ENCODE results near the gene FBXW5.

The FBXW5 gene

GRCh38 chr9:136985853-136986252 is 41.3 kb upstream of the FBXW5 start:
- no peak for DNase-seq (ENCODE audit: low read depth)
- TF ChIP-seq, protein P1, sequence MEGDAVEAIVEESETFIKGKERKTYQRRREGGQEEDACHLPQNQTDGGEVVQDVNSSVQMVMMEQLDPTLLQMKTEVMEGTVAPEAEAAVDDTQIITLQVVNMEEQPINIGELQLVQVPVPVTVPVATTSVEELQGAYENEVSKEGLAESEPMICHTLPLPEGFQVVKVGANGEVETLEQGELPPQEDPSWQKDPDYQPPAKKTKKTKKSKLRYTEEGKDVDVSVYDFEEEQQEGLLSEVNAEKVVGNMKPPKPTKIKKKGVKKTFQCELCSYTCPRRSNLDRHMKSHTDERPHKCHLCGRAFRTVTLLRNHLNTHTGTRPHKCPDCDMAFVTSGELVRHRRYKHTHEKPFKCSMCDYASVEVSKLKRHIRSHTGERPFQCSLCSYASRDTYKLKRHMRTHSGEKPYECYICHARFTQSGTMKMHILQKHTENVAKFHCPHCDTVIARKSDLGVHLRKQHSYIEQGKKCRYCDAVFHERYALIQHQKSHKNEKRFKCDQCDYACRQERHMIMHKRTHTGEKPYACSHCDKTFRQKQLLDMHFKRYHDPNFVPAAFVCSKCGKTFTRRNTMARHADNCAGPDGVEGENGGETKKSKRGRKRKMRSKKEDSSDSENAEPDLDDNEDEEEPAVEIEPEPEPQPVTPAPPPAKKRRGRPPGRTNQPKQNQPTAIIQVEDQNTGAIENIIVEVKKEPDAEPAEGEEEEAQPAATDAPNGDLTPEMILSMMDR (IDR thresholded peaks at IDR 0.05; ENCODE audit: control insufficient read depth, extremely low read depth, insufficient read depth): no peak
- H3K4me3 ChIP-seq (ENCODE audit: low read depth, low read length): no peak overlapping the region

- TF ChIP-seq, protein P1 (IDR thresholded peaks at IDR 0.05; ENCODE audit: control insufficient read depth, extremely low read depth, insufficient read depth): no peak
- H3K4me3 ChIP-seq (ENCODE audit: low read depth, low read length): no peak overlapping the region
These were observed 40.6 kb upstream of the FBXW5 start for GRCh38 chr9:136985027-136985602.

GRCh38 chr9:136984464-136985026 is 40.0 kb upstream of the FBXW5 start:
- DNase-seq (ENCODE audit: low read depth): no peak
- no peak overlapping the region for H3K4me3 ChIP-seq (ENCODE audit: low read depth, low read length)
- TF ChIP-seq, protein P1 (IDR thresholded peaks at IDR 0.05; ENCODE audit: control insufficient read depth, extremely low read depth, insufficient read depth): no peak

More at GRCh38 chr9:136985027-136985602, 40.6 kb upstream of the FBXW5 start:
- DNase-seq (ENCODE audit: low read depth): no peak

GRCh38 chr9:136983656-136984314 is 39.2 kb upstream of the FBXW5 start:
- H3K4me3 ChIP-seq (ENCODE audit: low read depth, low read length): no peak overlapping the region
- TF ChIP-seq, protein P1 (IDR thresholded peaks at IDR 0.05; ENCODE audit: control insufficient read depth, extremely low read depth, insufficient read depth): no peak
- DNase-seq (ENCODE audit: low read depth): no peak

GRCh38 chr9:136983167-136983566 is 38.6 kb upstream of the FBXW5 start:
- H3K4me3 ChIP-seq (ENCODE audit: low read depth, low read length): no peak overlapping the region
- TF ChIP-seq, protein P1 (IDR thresholded peaks at IDR 0.05; ENCODE audit: control insufficient read depth, extremely low read depth, insufficient read depth): no peak
- DNase-seq (ENCODE audit: low read depth): no peak

DNA sequence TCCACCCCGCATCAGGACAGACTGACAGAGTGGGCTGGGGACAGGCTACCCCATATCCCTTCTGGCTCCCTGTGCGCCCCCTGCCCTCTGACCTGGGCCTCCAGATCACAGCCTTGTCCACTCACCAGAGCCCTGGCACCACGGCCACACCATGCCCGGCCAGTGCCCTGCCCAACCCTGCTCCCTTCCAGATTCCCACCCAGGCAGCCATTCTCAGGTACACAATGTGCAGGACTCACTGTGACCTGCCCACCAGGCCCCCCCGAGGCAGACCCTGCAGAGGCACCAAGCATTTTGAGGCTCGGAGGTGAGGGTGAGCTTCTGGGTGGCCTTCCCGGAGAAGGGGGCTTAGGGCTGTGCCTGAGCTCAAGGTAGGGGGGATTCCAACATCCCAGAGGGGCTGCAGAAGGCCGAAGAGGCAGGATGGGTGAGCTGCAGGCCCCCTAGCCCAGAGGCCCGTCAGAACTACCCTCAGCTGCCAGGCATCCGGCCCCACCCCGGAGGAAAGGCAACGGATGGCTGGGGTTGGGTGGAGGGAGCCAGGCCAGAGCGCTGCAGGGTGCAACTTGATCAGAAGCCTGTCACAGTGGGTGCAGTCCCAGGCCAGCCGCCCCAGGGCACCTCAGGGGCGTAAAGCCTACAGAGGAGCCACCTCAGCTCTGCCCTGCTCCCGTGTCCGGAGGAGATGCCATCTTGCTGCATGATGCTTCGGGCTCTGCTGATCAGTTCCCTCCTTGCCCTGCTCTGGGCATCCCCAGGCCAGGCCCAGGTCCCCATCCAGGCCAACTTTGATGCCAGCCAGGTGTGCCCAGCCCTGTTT is 37.9 kb upstream of the FBXW5 start, which contains the start of gene LCNL1:
Gene LCNL1 (plus strand): TSS at position 762 of the 820 bp plus-strand sequence. CDS start 594 bp downstream, outside the sequence.
- TF ChIP-seq, protein P1 (IDR thresholded peaks at IDR 0.05; ENCODE audit: control insufficient read depth, extremely low read depth, insufficient read depth): no peak
- DNase-seq (ENCODE audit: low read depth): no peak
- H3K4me3 ChIP-seq (ENCODE audit: low read depth, low read length): no peak within 1 kb of the TSS
